ENCODE measurements around the gene DPYSL5.

The DPYSL5 gene

DNA sequence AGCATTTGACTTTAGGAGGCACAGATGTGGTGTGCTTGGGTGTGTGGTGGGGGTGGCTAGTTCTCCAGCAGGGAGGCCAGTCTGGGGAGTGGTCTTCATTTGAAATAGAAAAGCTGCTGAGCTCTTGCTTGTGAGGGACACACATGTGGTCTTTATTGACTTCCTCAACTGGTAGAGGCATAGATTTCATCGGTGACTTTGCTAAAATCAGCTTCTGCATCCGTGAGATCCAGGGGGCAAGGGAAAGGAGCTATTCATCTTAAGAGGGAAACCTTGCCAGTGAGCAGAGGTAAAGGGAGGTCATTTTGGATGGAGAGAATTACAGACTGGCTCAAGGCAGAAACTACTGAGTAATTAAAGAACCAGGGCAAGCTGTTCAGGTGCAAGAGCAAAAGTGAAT, 127.2 kb downstream of the DPYSL5 start:
- H4K12ac ChIP-seq (ENCODE audit: low read depth, low read length), result no peak overlapping the region
- no peak overlapping the region for H4K8ac ChIP-seq (ENCODE audit: low read depth, low read length)
- no peak overlapping the region for H3K18ac ChIP-seq (ENCODE audit: low read length)
- DNase-seq, result no peak
- peaks cover 5 to 8% of the 10 kb centered on the region in 2 experiments for H3K4me1 ChIP-seq (ENCODE audit: control insufficient read depth in 1 of 2, insufficient read depth in 2 of 2, low read length in 2 of 2)
- no peak overlapping the region for H2AFZ ChIP-seq (ENCODE audit: insufficient read depth, low read length, poor library complexity)
- H3K79me2 ChIP-seq (ENCODE audit: control insufficient read depth, insufficient read depth, low read length, poor library complexity), result no peaks in the 10 kb centered on the region
- no peak overlapping the region for H3K9ac ChIP-seq (ENCODE audit: low read length)
- H3K27ac ChIP-seq (ENCODE audit: low read depth, low read length), result no peak overlapping the region
- H3K4ac ChIP-seq (ENCODE audit: low read depth, low read length), result no peak overlapping the region
- H3K9me3 ChIP-seq (ENCODE audit: insufficient read depth, low read depth, low read length), result no peaks in the 10 kb centered on the region
- H2BK5ac ChIP-seq (ENCODE audit: low read depth, low read length, poor library complexity), result no peak overlapping the region
- no CpG with 5 or more reads among the region's 2 CpGs for WGBS (ENCODE audit: extremely low coverage, insufficient coverage, insufficient read length)
- peaks cover 3% of the 10 kb centered on the region for H3K27me3 ChIP-seq (ENCODE audit: insufficient read depth, low read length)
- H2BK120ac ChIP-seq (ENCODE audit: insufficient read depth, low read length, poor library complexity), result no peak overlapping the region
- no peak overlapping the region for H2BK12ac ChIP-seq (ENCODE audit: low read length)
- H3K14ac ChIP-seq (ENCODE audit: low read length), result no peak overlapping the region
- H3K4me3 ChIP-seq (ENCODE audit: low read depth, low read length), result no peak overlapping the region
- no peak overlapping the region for H2AK5ac ChIP-seq (ENCODE audit: low read length)
- H3K23ac ChIP-seq (ENCODE audit: low read length), result no peak overlapping the region
- H4K91ac ChIP-seq (ENCODE audit: low read depth, low read length), result no peak overlapping the region
- no peaks in the 10 kb centered on the region for H3K79me1 ChIP-seq (ENCODE audit: low read length)
- H3K36me3 ChIP-seq (ENCODE audit: control insufficient read depth in 1 of 2, insufficient read depth in 2 of 2, low read length in 2 of 2), result no peaks in the 10 kb centered on the region
- H3K4me2 ChIP-seq (ENCODE audit: low read length), result no peak overlapping the region

DNA sequence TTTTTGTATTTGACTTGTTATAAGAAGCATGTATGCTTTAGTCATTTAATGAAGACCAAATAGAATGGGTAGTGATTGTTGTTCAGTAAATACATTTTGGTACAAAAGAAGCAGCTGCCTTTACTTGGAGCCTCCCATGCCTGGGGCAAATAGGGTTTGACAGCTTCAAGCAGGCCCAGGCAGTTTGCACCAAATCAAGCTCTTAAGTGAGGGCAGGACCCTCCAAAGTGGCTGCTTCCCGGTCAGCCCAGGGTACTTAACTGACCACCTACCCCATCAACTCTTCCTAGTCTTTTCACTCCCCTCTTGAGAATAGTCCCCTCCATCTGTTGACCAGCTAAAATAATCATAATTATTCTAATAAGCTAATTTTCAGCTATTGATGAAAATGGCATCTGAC, 127.7 kb downstream of the DPYSL5 start:
- no peak overlapping the region for H3K9ac ChIP-seq (ENCODE audit: low read length)
- no peak overlapping the region for H3K27ac ChIP-seq (ENCODE audit: low read depth, low read length)
- DNase-seq, result no peak
- H4K91ac ChIP-seq (ENCODE audit: low read depth, low read length), result no peak overlapping the region
- H3K14ac ChIP-seq (ENCODE audit: low read length), result no peak overlapping the region
- H3K27me3 ChIP-seq (ENCODE audit: insufficient read depth, low read length), result peaks cover 3% of the 10 kb centered on the region
- H3K4me1 ChIP-seq (ENCODE audit: control insufficient read depth in 1 of 2, insufficient read depth in 2 of 2, low read length in 2 of 2), result peaks cover 5 to 8% of the 10 kb centered on the region in 2 experiments
- no peaks in the 10 kb centered on the region for H3K36me3 ChIP-seq (ENCODE audit: control insufficient read depth in 1 of 2, insufficient read depth in 2 of 2, low read length in 2 of 2)
- no peak overlapping the region for H2BK120ac ChIP-seq (ENCODE audit: insufficient read depth, low read length, poor library complexity)
- no peaks in the 10 kb centered on the region for H3K9me3 ChIP-seq (ENCODE audit: insufficient read depth, low read depth, low read length)
- no peaks in the 10 kb centered on the region for H3K79me1 ChIP-seq (ENCODE audit: low read length)
- no peak overlapping the region for H3K4ac ChIP-seq (ENCODE audit: low read depth, low read length)
- no peaks in the 10 kb centered on the region for H3K79me2 ChIP-seq (ENCODE audit: control insufficient read depth, insufficient read depth, low read length, poor library complexity)
- no peak overlapping the region for H4K12ac ChIP-seq (ENCODE audit: low read depth, low read length)
- H3K23ac ChIP-seq (ENCODE audit: low read length), result no peak overlapping the region
- H2AFZ ChIP-seq (ENCODE audit: insufficient read depth, low read length, poor library complexity), result no peak overlapping the region
- no peak overlapping the region for H3K18ac ChIP-seq (ENCODE audit: low read length)
- H2BK5ac ChIP-seq (ENCODE audit: low read depth, low read length, poor library complexity), result no peak overlapping the region
- WGBS (ENCODE audit: extremely low coverage, insufficient coverage, insufficient read length), result no CpG with 5 or more reads among the region's 1 CpG
- H2AK5ac ChIP-seq (ENCODE audit: low read length), result no peak overlapping the region
- no peak overlapping the region for H3K4me2 ChIP-seq (ENCODE audit: low read length)
- H2BK12ac ChIP-seq (ENCODE audit: low read length), result no peak overlapping the region
- no peak overlapping the region for H4K8ac ChIP-seq (ENCODE audit: low read depth, low read length)
- H3K4me3 ChIP-seq (ENCODE audit: low read depth, low read length), result no peak overlapping the region

GRCh38 chr2:26976237-26976636, 128.3 kb downstream of the DPYSL5 start:
- no peak overlapping the region for H2BK5ac ChIP-seq (ENCODE audit: low read depth, low read length, poor library complexity)
- H3K9ac ChIP-seq (ENCODE audit: low read length), result no peak overlapping the region
- no peak overlapping the region for H2BK120ac ChIP-seq (ENCODE audit: insufficient read depth, low read length, poor library complexity)
- no peak overlapping the region for H4K91ac ChIP-seq (ENCODE audit: low read depth, low read length)
- no peak overlapping the region for H3K4me3 ChIP-seq (ENCODE audit: low read depth, low read length)
- H2AFZ ChIP-seq (ENCODE audit: insufficient read depth, low read length, poor library complexity), result no peak overlapping the region
- no peaks in the 10 kb centered on the region for H3K36me3 ChIP-seq (ENCODE audit: control insufficient read depth in 1 of 2, insufficient read depth in 2 of 2, low read length in 2 of 2)
- no peak overlapping the region for H3K4me2 ChIP-seq (ENCODE audit: low read length)
- no peak overlapping the region for H4K12ac ChIP-seq (ENCODE audit: low read depth, low read length)
- no peak overlapping the region for H3K14ac ChIP-seq (ENCODE audit: low read length)
- H3K4me1 ChIP-seq (ENCODE audit: control insufficient read depth in 1 of 2, insufficient read depth in 2 of 2, low read length in 2 of 2), result peaks cover 1 to 4% of the 10 kb centered on the region in 2 experiments
- no peak for DNase-seq
- H4K8ac ChIP-seq (ENCODE audit: low read depth, low read length), result no peak overlapping the region
- H3K27ac ChIP-seq (ENCODE audit: low read depth, low read length), result no peak overlapping the region
- no peaks in the 10 kb centered on the region for H3K9me3 ChIP-seq (ENCODE audit: insufficient read depth, low read depth, low read length)
- H2AK5ac ChIP-seq (ENCODE audit: low read length), result no peak overlapping the region
- H3K18ac ChIP-seq (ENCODE audit: low read length), result no peak overlapping the region
- peaks cover 3% of the 10 kb centered on the region for H3K27me3 ChIP-seq (ENCODE audit: insufficient read depth, low read length)
- no peaks in the 10 kb centered on the region for H3K79me2 ChIP-seq (ENCODE audit: control insufficient read depth, insufficient read depth, low read length, poor library complexity)
- H2BK12ac ChIP-seq (ENCODE audit: low read length), result no peak overlapping the region
- no peaks in the 10 kb centered on the region for H3K79me1 ChIP-seq (ENCODE audit: low read length)
- no peak overlapping the region for H3K23ac ChIP-seq (ENCODE audit: low read length)
- no peak overlapping the region for H3K4ac ChIP-seq (ENCODE audit: low read depth, low read length)
- WGBS (ENCODE audit: extremely low coverage, insufficient coverage, insufficient read length), result no CpG with 5 or more reads among the region's 5 CpGs

- H2AFZ ChIP-seq (ENCODE audit: insufficient read depth, low read length, poor library complexity), result no peak overlapping the region
- H3K9ac ChIP-seq (ENCODE audit: low read length), result no peak overlapping the region
- H3K4me3 ChIP-seq (ENCODE audit: low read depth, low read length), result no peak overlapping the region
- H3K4me1 ChIP-seq (ENCODE audit: control insufficient read depth in 1 of 2, insufficient read depth in 2 of 2, low read length in 2 of 2), result peaks cover 0 to 3% of the 10 kb centered on the region in 2 experiments
- H3K36me3 ChIP-seq (ENCODE audit: control insufficient read depth in 1 of 2, insufficient read depth in 2 of 2, low read length in 2 of 2), result no peaks in the 10 kb centered on the region
- H3K23ac ChIP-seq (ENCODE audit: low read length), result no peak overlapping the region
- DNase-seq, result no peak
- H3K27me3 ChIP-seq (ENCODE audit: insufficient read depth, low read length), result peaks cover 3% of the 10 kb centered on the region
- no peak overlapping the region for H2BK5ac ChIP-seq (ENCODE audit: low read depth, low read length, poor library complexity)
- WGBS (ENCODE audit: extremely low coverage, insufficient coverage, insufficient read length), result no CpG with 5 or more reads among the region's 2 CpGs
- H4K91ac ChIP-seq (ENCODE audit: low read depth, low read length), result no peak overlapping the region
- H2BK12ac ChIP-seq (ENCODE audit: low read length), result no peak overlapping the region
- H3K4me2 ChIP-seq (ENCODE audit: low read length), result no peak overlapping the region
- H3K27ac ChIP-seq (ENCODE audit: low read depth, low read length), result no peak overlapping the region
- no peaks in the 10 kb centered on the region for H3K79me2 ChIP-seq (ENCODE audit: control insufficient read depth, insufficient read depth, low read length, poor library complexity)
- H2AK5ac ChIP-seq (ENCODE audit: low read length), result no peak overlapping the region
- H3K4ac ChIP-seq (ENCODE audit: low read depth, low read length), result no peak overlapping the region
- H3K18ac ChIP-seq (ENCODE audit: low read length), result no peak overlapping the region
- no peak overlapping the region for H4K8ac ChIP-seq (ENCODE audit: low read depth, low read length)
- H2BK120ac ChIP-seq (ENCODE audit: insufficient read depth, low read length, poor library complexity), result no peak overlapping the region
- no peaks in the 10 kb centered on the region for H3K9me3 ChIP-seq (ENCODE audit: insufficient read depth, low read depth, low read length)
- no peaks in the 10 kb centered on the region for H3K79me1 ChIP-seq (ENCODE audit: low read length)
- H3K14ac ChIP-seq (ENCODE audit: low read length), result no peak overlapping the region
- H4K12ac ChIP-seq (ENCODE audit: low read depth, low read length), result no peak overlapping the region
Measured at GRCh38 chr2:26977012-26977411, 129.1 kb downstream of the DPYSL5 start.

All from trophoblast cell (in vitro differentiated cells and primary cell).